ENCODE measurements around the gene ZC3H13. TPM values are rescaled to one million over a fixed set of nuclear protein-coding genes. Genes with fewer than 3 reads are reported as not detected.

Gene ZC3H13
- total and polyA plus RNA-seq, 10 of the 15 experiments (the other 5 are each of a cell fraction or from before 2014, with no cell fraction given), result 10.0 to 55.9 (median 25.4) TPM

- TF ChIP-seq E4F1 (IDR thresholded peaks at IDR 0.05; ENCODE audit: borderline replicate concordance, partially characterized antibody), result no peak
- TF ChIP-seq FOXM1 (IDR thresholded peaks at IDR 0.05; ENCODE audit: low read depth, low read length), result no peak
Observed at GRCh38 chr13:45974500-45974899, 78.0 kb downstream of the ZC3H13 start (continued).

- no peak overlapping the region for H3K4me3 ChIP-seq
- RAD21 ChIA-PET (ENCODE audit: unreplicated experiment), result no interaction called here
- TF ChIP-seq SMAD1 (IDR thresholded peaks at IDR 0.05; ENCODE audit: low read depth, partially characterized antibody), result no peak
- no peak for TF ChIP-seq ZBTB33 (IDR thresholded peaks at IDR 0.05)
- TF ChIP-seq YBX1 (IDR thresholded peaks at IDR 0.05), result no peak
- no peak for TF ChIP-seq CBX5 (IDR thresholded peaks at IDR 0.05; ENCODE audit: low read depth)
- no peak for TF ChIP-seq ZZZ3 (IDR thresholded peaks at IDR 0.05; ENCODE audit: control insufficient read depth, insufficient read length, low read depth)
- no peak for TF ChIP-seq POLR2AphosphoS2 (IDR thresholded peaks at IDR 0.05; ENCODE audit: low read depth, low read length)
- TF ChIP-seq EED (IDR thresholded peaks at IDR 0.05; ENCODE audit: low read depth), result no peak
- TF ChIP-seq ZSCAN29 (IDR thresholded peaks at IDR 0.05), result no peak
- no peak for TF ChIP-seq IRF3 (IDR thresholded peaks at IDR 0.05)
- TF ChIP-seq FOXM1 (IDR thresholded peaks at IDR 0.05; ENCODE audit: low read depth, low read length), result no peak
- no peak for TF ChIP-seq DPF2 (IDR thresholded peaks at IDR 0.05)
- TF ChIP-seq STAT3 (IDR thresholded peaks at IDR 0.05; ENCODE audit: low read depth, low read length), result no peak
- TF ChIP-seq RB1 (IDR thresholded peaks at IDR 0.05; ENCODE audit: borderline replicate concordance), result no peak
- no peak for TF ChIP-seq RBBP5 (conservative IDR thresholded peaks at IDR 0.05)
- H3K79me2 ChIP-seq (ENCODE audit: control insufficient read depth, insufficient read depth, low read length), result no peaks in the 10 kb centered on the region
- ATAC-seq, result no peak
- no peak overlapping the region for H3K4me2 ChIP-seq (ENCODE audit: control insufficient read depth, insufficient read depth)
- POLR2A ChIA-PET, result no interaction called here
- WGBS (ENCODE audit: insufficient coverage, insufficient replicate concordance, low lambda C conversion rate, missing lambda C conversion rate), result over 99% methylated on average over 16 of the region's 16 CpGs
- H3K9ac ChIP-seq (ENCODE audit: control insufficient read depth, insufficient read depth, low read length), result no peak overlapping the region
- DNase-seq (ENCODE audit: low read depth, low spot score), result no peak
- H4K20me1 ChIP-seq (ENCODE audit: control insufficient read depth, insufficient read depth), result no peaks in the 10 kb centered on the region
- H3K9me3 ChIP-seq (replicated peaks; ENCODE audit: control insufficient read depth, insufficient read depth, low read length), result no peaks in the 10 kb centered on the region
- H3K27me3 ChIP-seq (replicated peaks in 1 of 2; ENCODE audit: control insufficient read depth in 2 of 2, insufficient read depth in 2 of 2, low read length in 1 of 2), result no peaks in the 10 kb centered on the region
- no peak overlapping the region for H3K27ac ChIP-seq (ENCODE audit: control insufficient read depth, insufficient read depth)
- FAIRE-seq, result no peak
- BruUV-seq (replicated peaks), result no TSS peak
- H3K36me3 ChIP-seq (ENCODE audit: control insufficient read depth in 2 of 2, insufficient read depth in 2 of 2, low read length in 1 of 2), result peaks cover 9 to 19% of the 10 kb centered on the region in 2 experiments
- in situ Hi-C loops (cut with MboI), result no loop called here
- SMC1A ChIA-PET (ENCODE audit: uncharacterized antibody, unreplicated experiment), result no interaction called here
- CTCF ChIA-PET, result no interaction called here
- no peaks in the 10 kb centered on the region for H3K4me1 ChIP-seq (ENCODE audit: control insufficient read depth, insufficient read depth, low read length)
- no peak overlapping the region for H2AFZ ChIP-seq (ENCODE audit: control insufficient read depth, low read depth, low read length)
- intact Hi-C loops (cut with micrococcal nuclease; ENCODE audit: unreplicated experiment), result no loop called here
Observed at GRCh38 chr13:45967589-45967988, 85.0 kb downstream of the ZC3H13 start.
